Measurements from ENCODE around the gene RARS2.

DNA sequence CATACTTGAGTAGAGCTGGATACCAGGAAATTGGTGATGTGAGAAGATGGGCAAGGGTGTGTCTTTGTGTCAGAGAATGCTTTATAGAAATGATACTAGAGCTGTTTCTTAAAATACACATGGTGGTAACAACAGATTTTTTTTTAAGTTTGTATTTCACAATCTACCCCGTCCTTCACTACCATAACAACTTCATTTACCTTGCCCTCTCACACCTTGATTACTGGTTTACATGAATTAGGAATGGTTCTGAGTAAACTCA lies 45.4 kb downstream of the RARS2 start:
- no peak for TF ChIP-seq EP300 (IDR thresholded peaks at IDR 0.05; ENCODE audit: low read depth)
- TF ChIP-seq, protein P1, sequence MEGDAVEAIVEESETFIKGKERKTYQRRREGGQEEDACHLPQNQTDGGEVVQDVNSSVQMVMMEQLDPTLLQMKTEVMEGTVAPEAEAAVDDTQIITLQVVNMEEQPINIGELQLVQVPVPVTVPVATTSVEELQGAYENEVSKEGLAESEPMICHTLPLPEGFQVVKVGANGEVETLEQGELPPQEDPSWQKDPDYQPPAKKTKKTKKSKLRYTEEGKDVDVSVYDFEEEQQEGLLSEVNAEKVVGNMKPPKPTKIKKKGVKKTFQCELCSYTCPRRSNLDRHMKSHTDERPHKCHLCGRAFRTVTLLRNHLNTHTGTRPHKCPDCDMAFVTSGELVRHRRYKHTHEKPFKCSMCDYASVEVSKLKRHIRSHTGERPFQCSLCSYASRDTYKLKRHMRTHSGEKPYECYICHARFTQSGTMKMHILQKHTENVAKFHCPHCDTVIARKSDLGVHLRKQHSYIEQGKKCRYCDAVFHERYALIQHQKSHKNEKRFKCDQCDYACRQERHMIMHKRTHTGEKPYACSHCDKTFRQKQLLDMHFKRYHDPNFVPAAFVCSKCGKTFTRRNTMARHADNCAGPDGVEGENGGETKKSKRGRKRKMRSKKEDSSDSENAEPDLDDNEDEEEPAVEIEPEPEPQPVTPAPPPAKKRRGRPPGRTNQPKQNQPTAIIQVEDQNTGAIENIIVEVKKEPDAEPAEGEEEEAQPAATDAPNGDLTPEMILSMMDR (IDR thresholded peaks at IDR 0.05): no peak

Data from transverse colon (tissue), 3 donors.